ENCODE measurements around the gene AKAP17A.

Gene AKAP17A

GRCh38 chrX:1582686-1583437 lies 8.5 kb upstream of the AKAP17A start:
- DNase-seq: peak; percentile 36

GRCh38 chrX:1584237-1585011 lies 7.0 kb upstream of the AKAP17A start:
- no peak for DNase-seq

GRCh38 chrX:1587161-1587560 lies 4.2 kb upstream of the AKAP17A start:
- DNase-seq: no peak

GRCh38 chrX:1589356-1590130 lies 1.9 kb upstream of the AKAP17A start:
- no peak for DNase-seq

GRCh38 chrX:1591863-1592469 lies 562 bp downstream of the AKAP17A start:
- no peak for DNase-seq

- no peak for DNase-seq
Measured at GRCh38 chrX:1592470-1593142, 1.2 kb downstream of the AKAP17A start.

GRCh38 chrX:1593286-1594271 lies 2.2 kb downstream of the AKAP17A start:
- DNase-seq: no peak

- no peak for DNase-seq
Measured at GRCh38 chrX:1595711-1596060, 4.3 kb downstream of the AKAP17A start.

- no peak for DNase-seq
Measured at GRCh38 chrX:1596676-1597344, 5.4 kb downstream of the AKAP17A start.

- DNase-seq: no peak
Measured at GRCh38 chrX:1597345-1598020, 6.1 kb downstream of the AKAP17A start.

- no peak for DNase-seq
Measured at GRCh38 chrX:1598021-1598875, 6.8 kb downstream of the AKAP17A start.

GRCh38 chrX:1598876-1599790 lies 7.7 kb downstream of the AKAP17A start:
- DNase-seq: no peak

- DNase-seq: no peak
Measured at GRCh38 chrX:1599791-1600405, 8.5 kb downstream of the AKAP17A start.

- DNase-seq: no peak
Measured at GRCh38 chrX:1600406-1601050, 9.1 kb downstream of the AKAP17A start.

- no peak for DNase-seq
Measured at GRCh38 chrX:1601051-1601767, 9.8 kb downstream of the AKAP17A start.

GRCh38 chrX:1601768-1602085 lies 10.3 kb downstream of the AKAP17A start:
- no peak for DNase-seq

GRCh38 chrX:1602299-1602698 lies 10.9 kb downstream of the AKAP17A start:
- no peak for DNase-seq

Measured in CD4-positive, alpha-beta T cell treated with Interleukin-15 for 1 hour (primary cell).